C4-2B (cell line): ENCODE data around the gene NSFL1C.

Experiments
- CTCF ChIP-seq: fragments of 450-650 bp; conservative IDR thresholded peaks from 2 replicates; pipeline ENCODE4 v1.5.1; 2017; ENCODE audit warnings: mild to moderate bottlenecking
- ZFX ChIP-seq: fragments of 450-650 bp; IDR thresholded peaks from 2 replicates; pipeline ENCODE4 v1.6.1; 2017

- no peak for TF ChIP-seq CTCF
- TF ChIP-seq ZFX, result no peak
Measured at GRCh38 chr20:1500496-1500895, 33.8 kb upstream of the NSFL1C start.
